H1 (cell line): ENCODE data around the gene CD44. TPM values are rescaled to one million over a fixed set of nuclear protein-coding genes. Genes with fewer than 3 reads are reported as not detected.

Experiments used
- CBX5 ChIP-seq: fragments of 300-800, 300-1000 bp; sonication (generic); IDR thresholded peaks from 2 replicates; pipeline ENCODE4 v1.7.1; 2016; ENCODE audit warnings: antibody characterized with exemption, low read length, low read depth
- CTBP2 ChIP-seq: IDR thresholded peaks from 2 replicates; pipeline ENCODE4 v1.7.0; 2011; ENCODE audit warnings: borderline replicate concordance, mild to moderate bottlenecking, moderate library complexity, mixed read lengths, low read length; ENCODE audit not compliant: insufficient read depth, insufficient read length
- polyA plus RNA-seq, 7 experiments: library from polyadenylated mRNA; depleted of rRNA in 3 of 7; stranded (reverse) in 5 of 7; unstranded in 2 of 7; fragments of >200 nt in 5 of 7; fragments of 200-250 nt in 2 of 7; gene quantifications; 1 replicate in 5 of 7; 2 replicates in 1 of 7; 4 replicates in 1 of 7; pipeline versions ENCODE4 v1.2.1 to v1.2.3, GENCODE V29; 2011 to 2013; ENCODE audit warnings: missing spikeins in 2 of 7, mixed read lengths in 2 of 7
- total RNA-seq: library from RNA; stranded (reverse); fragmentation: NEBNext Ultra II Directional; extraction: Animal tissue kit (Norgen Biotek cat#: 25700); gene quantifications from 2 replicates; pipeline ENCODE4 v1.2.1, GENCODE V29; 2021
- TF ChIP-seq, protein P1 (sequence below): fragments of 300-600 bp; sonication (generic); IDR thresholded peaks from 2 replicates; pipeline ENCODE4 v1.7.1; 2012; ENCODE audit warnings: low read length, moderate library complexity, mild to moderate bottlenecking, inconsistent platforms; ENCODE audit not compliant: insufficient replicate concordance

The CD44 gene
- total and polyA plus RNA-seq, 2 of the 8 experiments (the other 6 are each of a cell fraction or from before 2014, with no cell fraction given): 11.8 to 13.7 TPM

DNA sequence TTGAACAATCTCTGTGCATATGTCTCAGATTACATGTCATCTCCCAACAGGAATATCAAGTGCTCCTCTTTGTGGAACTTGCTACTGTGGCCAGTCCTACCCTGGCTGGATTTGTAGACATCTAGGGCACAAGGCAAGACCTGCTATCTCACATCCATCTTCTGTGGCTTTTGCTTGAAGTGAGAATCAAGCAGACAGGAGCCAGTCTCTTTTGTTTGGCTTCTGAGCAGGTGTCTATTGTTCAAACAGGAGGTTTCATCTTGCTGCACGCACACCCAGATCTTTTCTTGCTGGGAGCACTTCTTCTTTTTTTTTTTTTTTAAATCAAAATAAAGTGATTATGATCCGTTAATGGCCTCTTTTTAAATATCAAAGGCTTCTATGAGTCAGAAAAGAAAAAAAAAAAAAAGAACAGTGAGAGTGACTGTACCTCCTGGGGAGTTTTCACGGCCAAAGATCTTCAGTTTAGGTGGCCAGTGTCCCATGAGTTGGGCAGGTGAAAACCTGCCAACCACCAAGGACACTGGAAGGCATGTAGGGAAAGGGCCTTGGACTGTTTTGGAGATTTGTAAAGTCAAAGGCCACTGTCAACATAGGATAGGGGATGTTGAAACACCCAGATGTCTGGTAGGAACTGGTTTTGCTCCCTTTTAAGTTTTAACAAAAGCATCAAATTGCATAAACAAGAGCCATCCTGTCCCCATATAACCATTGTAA, 78.1 kb downstream of the CD44 start (continued):
- TF ChIP-seq, protein P1, sequence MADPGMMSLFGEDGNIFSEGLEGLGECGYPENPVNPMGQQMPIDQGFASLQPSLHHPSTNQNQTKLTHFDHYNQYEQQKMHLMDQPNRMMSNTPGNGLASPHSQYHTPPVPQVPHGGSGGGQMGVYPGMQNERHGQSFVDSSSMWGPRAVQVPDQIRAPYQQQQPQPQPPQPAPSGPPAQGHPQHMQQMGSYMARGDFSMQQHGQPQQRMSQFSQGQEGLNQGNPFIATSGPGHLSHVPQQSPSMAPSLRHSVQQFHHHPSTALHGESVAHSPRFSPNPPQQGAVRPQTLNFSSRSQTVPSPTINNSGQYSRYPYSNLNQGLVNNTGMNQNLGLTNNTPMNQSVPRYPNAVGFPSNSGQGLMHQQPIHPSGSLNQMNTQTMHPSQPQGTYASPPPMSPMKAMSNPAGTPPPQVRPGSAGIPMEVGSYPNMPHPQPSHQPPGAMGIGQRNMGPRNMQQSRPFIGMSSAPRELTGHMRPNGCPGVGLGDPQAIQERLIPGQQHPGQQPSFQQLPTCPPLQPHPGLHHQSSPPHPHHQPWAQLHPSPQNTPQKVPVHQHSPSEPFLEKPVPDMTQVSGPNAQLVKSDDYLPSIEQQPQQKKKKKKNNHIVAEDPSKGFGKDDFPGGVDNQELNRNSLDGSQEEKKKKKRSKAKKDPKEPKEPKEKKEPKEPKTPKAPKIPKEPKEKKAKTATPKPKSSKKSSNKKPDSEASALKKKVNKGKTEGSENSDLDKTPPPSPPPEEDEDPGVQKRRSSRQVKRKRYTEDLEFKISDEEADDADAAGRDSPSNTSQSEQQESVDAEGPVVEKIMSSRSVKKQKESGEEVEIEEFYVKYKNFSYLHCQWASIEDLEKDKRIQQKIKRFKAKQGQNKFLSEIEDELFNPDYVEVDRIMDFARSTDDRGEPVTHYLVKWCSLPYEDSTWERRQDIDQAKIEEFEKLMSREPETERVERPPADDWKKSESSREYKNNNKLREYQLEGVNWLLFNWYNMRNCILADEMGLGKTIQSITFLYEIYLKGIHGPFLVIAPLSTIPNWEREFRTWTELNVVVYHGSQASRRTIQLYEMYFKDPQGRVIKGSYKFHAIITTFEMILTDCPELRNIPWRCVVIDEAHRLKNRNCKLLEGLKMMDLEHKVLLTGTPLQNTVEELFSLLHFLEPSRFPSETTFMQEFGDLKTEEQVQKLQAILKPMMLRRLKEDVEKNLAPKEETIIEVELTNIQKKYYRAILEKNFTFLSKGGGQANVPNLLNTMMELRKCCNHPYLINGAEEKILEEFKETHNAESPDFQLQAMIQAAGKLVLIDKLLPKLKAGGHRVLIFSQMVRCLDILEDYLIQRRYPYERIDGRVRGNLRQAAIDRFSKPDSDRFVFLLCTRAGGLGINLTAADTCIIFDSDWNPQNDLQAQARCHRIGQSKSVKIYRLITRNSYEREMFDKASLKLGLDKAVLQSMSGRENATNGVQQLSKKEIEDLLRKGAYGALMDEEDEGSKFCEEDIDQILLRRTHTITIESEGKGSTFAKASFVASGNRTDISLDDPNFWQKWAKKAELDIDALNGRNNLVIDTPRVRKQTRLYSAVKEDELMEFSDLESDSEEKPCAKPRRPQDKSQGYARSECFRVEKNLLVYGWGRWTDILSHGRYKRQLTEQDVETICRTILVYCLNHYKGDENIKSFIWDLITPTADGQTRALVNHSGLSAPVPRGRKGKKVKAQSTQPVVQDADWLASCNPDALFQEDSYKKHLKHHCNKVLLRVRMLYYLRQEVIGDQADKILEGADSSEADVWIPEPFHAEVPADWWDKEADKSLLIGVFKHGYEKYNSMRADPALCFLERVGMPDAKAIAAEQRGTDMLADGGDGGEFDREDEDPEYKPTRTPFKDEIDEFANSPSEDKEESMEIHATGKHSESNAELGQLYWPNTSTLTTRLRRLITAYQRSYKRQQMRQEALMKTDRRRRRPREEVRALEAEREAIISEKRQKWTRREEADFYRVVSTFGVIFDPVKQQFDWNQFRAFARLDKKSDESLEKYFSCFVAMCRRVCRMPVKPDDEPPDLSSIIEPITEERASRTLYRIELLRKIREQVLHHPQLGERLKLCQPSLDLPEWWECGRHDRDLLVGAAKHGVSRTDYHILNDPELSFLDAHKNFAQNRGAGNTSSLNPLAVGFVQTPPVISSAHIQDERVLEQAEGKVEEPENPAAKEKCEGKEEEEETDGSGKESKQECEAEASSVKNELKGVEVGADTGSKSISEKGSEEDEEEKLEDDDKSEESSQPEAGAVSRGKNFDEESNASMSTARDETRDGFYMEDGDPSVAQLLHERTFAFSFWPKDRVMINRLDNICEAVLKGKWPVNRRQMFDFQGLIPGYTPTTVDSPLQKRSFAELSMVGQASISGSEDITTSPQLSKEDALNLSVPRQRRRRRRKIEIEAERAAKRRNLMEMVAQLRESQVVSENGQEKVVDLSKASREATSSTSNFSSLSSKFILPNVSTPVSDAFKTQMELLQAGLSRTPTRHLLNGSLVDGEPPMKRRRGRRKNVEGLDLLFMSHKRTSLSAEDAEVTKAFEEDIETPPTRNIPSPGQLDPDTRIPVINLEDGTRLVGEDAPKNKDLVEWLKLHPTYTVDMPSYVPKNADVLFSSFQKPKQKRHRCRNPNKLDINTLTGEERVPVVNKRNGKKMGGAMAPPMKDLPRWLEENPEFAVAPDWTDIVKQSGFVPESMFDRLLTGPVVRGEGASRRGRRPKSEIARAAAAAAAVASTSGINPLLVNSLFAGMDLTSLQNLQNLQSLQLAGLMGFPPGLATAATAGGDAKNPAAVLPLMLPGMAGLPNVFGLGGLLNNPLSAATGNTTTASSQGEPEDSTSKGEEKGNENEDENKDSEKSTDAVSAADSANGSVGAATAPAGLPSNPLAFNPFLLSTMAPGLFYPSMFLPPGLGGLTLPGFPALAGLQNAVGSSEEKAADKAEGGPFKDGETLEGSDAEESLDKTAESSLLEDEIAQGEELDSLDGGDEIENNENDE: no peak
- TF ChIP-seq CTBP2: no peak
- no peak for TF ChIP-seq CBX5
